ENCODE results near the gene COL4A6. TPM values are rescaled to one million over a fixed set of nuclear protein-coding genes. Genes with fewer than 3 reads are reported as not detected.

Gene COL4A6
- total RNA-seq, 1 donor from 2014 or later = under 0.01 TPM

- intact Hi-C loops (cut with DNase I) = no loop called here
Measured at GRCh38 chrX:108123591-108124366, 314.4 kb downstream of the COL4A6 start.

GRCh38 chrX:108122748-108123147 is 315.5 kb downstream of the COL4A6 start:
- no peak overlapping the region for H3K27ac ChIP-seq
- no peak for DNase-seq (ENCODE audit: low spot score in 2 of 2)
- H3K27me3 ChIP-seq = no peaks in the 10 kb centered on the region
- TF ChIP-seq, protein P1, sequence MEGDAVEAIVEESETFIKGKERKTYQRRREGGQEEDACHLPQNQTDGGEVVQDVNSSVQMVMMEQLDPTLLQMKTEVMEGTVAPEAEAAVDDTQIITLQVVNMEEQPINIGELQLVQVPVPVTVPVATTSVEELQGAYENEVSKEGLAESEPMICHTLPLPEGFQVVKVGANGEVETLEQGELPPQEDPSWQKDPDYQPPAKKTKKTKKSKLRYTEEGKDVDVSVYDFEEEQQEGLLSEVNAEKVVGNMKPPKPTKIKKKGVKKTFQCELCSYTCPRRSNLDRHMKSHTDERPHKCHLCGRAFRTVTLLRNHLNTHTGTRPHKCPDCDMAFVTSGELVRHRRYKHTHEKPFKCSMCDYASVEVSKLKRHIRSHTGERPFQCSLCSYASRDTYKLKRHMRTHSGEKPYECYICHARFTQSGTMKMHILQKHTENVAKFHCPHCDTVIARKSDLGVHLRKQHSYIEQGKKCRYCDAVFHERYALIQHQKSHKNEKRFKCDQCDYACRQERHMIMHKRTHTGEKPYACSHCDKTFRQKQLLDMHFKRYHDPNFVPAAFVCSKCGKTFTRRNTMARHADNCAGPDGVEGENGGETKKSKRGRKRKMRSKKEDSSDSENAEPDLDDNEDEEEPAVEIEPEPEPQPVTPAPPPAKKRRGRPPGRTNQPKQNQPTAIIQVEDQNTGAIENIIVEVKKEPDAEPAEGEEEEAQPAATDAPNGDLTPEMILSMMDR (IDR thresholded peaks at IDR 0.05) = no peak
- H3K4me3 ChIP-seq = no peak overlapping the region
- H3K4me1 ChIP-seq = no peaks in the 10 kb centered on the region
- no peaks in the 10 kb centered on the region for H3K36me3 ChIP-seq
- intact Hi-C loops (cut with DNase I) = no loop called here
- H3K9me3 ChIP-seq = no peaks in the 10 kb centered on the region

More at GRCh38 chrX:108123591-108124366, 314.4 kb downstream of the COL4A6 start:
- H3K9me3 ChIP-seq = no peaks in the 10 kb centered on the region
- no peaks in the 10 kb centered on the region for H3K27me3 ChIP-seq
- DNase-seq (ENCODE audit: low spot score in 2 of 2) = no peak
- TF ChIP-seq, protein P1 (IDR thresholded peaks at IDR 0.05) = no peak
- H3K4me3 ChIP-seq = no peak overlapping the region
- no peak overlapping the region for H3K27ac ChIP-seq
- H3K36me3 ChIP-seq = no peaks in the 10 kb centered on the region
- no peaks in the 10 kb centered on the region for H3K4me1 ChIP-seq

- no peaks in the 10 kb centered on the region for H3K27me3 ChIP-seq
- no peak overlapping the region for H3K4me3 ChIP-seq
- no peaks in the 10 kb centered on the region for H3K36me3 ChIP-seq
- no peak for DNase-seq (ENCODE audit: low spot score in 2 of 2)
- no peaks in the 10 kb centered on the region for H3K4me1 ChIP-seq
- H3K9me3 ChIP-seq = no peaks in the 10 kb centered on the region
- H3K27ac ChIP-seq = no peak overlapping the region
- intact Hi-C loops (cut with DNase I) = no loop called here
- TF ChIP-seq, protein P1 (IDR thresholded peaks at IDR 0.05) = no peak
Measured at GRCh38 chrX:108121291-108121690, 316.9 kb downstream of the COL4A6 start.

DNA sequence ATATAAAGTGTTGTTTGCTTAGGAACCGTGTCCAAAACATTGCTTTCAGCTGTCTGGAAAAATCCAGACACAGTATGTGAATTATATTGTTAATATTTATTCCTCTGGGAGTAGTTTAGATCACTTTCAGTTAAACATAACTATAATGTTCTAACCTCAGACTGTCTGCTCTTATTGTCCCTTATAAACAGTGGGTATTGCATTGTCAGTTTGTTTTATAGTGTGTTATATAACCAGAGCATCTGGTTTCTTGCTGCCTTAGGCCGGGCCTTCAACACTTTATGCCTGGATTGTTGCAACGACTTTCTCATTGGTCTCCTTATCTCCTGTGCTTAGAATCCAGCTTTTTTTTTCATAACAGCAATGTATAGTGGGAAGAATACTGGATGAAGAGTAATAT is 320.2 kb downstream of the COL4A6 start:
- no peaks in the 10 kb centered on the region for H3K27me3 ChIP-seq
- DNase-seq (ENCODE audit: low spot score in 2 of 2) = no peak
- intact Hi-C loops (cut with DNase I) = no loop called here
- H3K9me3 ChIP-seq = no peaks in the 10 kb centered on the region
- no peak overlapping the region for H3K27ac ChIP-seq
- H3K4me3 ChIP-seq = no peak overlapping the region
- TF ChIP-seq, protein P1 (IDR thresholded peaks at IDR 0.05) = no peak
- no peaks in the 10 kb centered on the region for H3K36me3 ChIP-seq
- no peaks in the 10 kb centered on the region for H3K4me1 ChIP-seq

- no peak overlapping the region for H3K27ac ChIP-seq
- no peak overlapping the region for H3K4me3 ChIP-seq
- no peaks in the 10 kb centered on the region for H3K4me1 ChIP-seq
- H3K9me3 ChIP-seq = no peaks in the 10 kb centered on the region
- DNase-seq (ENCODE audit: low spot score in 2 of 2) = no peak
- no peaks in the 10 kb centered on the region for H3K27me3 ChIP-seq
- intact Hi-C loops (cut with DNase I) = no loop called here
- H3K36me3 ChIP-seq = no peaks in the 10 kb centered on the region
- TF ChIP-seq, protein P1 (IDR thresholded peaks at IDR 0.05) = no peak
Measured at GRCh38 chrX:108114541-108114940, 323.7 kb downstream of the COL4A6 start.

Other genes with a start within 250 kb of the COL4A6 start
- gene COL4A5, start 1.4 kb upstream of the COL4A6 start, total RNA-seq = 12.0 TPM

All from ascending aorta (tissue), 2 donors.